Body of pancreas (tissue), 4 donors: ENCODE data around the gene HEXIM2. TPM values are rescaled to one million over a fixed set of nuclear protein-coding genes. Genes with fewer than 3 reads are reported as not detected.

Experiments used
- ATAC-seq: fragments of 150-250 bp; one replicate; pipeline ENCODE4 v1.9.1; 2016
- DNase-seq, 4 donors: peaks; one replicate each; pipeline ENCODE4 v3.0.0-alpha.2; 2019
- H3K27ac ChIP-seq, 4 donors: fragments of 200-600 bp; sonication (generic); 1 replicate in 3 of 4; 2 replicates in 1 of 4; pipeline versions ENCODE4 v1.5.1 to v1.6.1; 2016 to 2019; ENCODE audit warnings: mild to moderate bottlenecking in 1 of 4, mixed read lengths in 1 of 4, moderate library complexity in 1 of 4
- H3K27me3 ChIP-seq, 2 donors: fragments of 200-600 bp; sonication (generic); one replicate each; pipeline ENCODE4 v1.6.0; 2016; ENCODE audit warnings: mild to moderate bottlenecking in 1 of 2
- H3K36me3 ChIP-seq, 2 donors: fragments of 200-600 bp; sonication (generic); replicated peaks in 1 of 2; 2 replicates each; pipeline ENCODE4 v1.5.1; 2016; ENCODE audit warnings: low read depth in 2 of 2; ENCODE audit not compliant: insufficient read depth in 1 of 2
- H3K4me1 ChIP-seq: fragments of 200-600 bp; sonication (generic); one replicate; pipeline ENCODE4 v1.6.0; 2016
- H3K4me3 ChIP-seq, 2 donors: fragments of 200-600 bp; sonication (generic); 1 replicate in 1 of 2; 2 replicates in 1 of 2; pipeline ENCODE4 v1.5.1; 2016 to 2019
- H3K9me3 ChIP-seq, 3 donors: fragments of 200-600 bp; sonication (generic); 1 replicate in 2 of 3; 2 replicates in 1 of 3; pipeline ENCODE4 v1.5.1; 2016
- POLR2A ChIP-seq, 3 donors: fragments of 450-650 bp; IDR thresholded peaks; one replicate each; pipeline ENCODE4 v1.6.1; 2016; ENCODE audit warnings: antibody characterized with exemption in 3 of 3, mild to moderate bottlenecking in 2 of 3
- WGBS, 2 donors: methylation state at CpG; one replicate each; pipeline ENCODE4 v1.1.5; 2017; 5-methylcytosine and 5-hydroxymethylcytosine counted together
- intact Hi-C: fragments of 100-400 bp; cut with DNase I; formaldehyde crosslinking; loops from one replicate; pipeline ENCODE4 v1.15.1; 2023
- total RNA-seq, 2 donors: library from RNA; depleted of rRNA; stranded (reverse); fragments of >200 nt; gene quantifications; one replicate each; pipeline ENCODE4 v1.1.0, GENCODE V29; 2016
- TF ChIP-seq, protein P1 (sequence below), 7 experiments: fragments of 450-650 bp in 4 of 7; fragments of 200-600 bp in 3 of 7; sonication (generic) in 3 of 7; IDR thresholded peaks; one replicate each; pipeline ENCODE4 v1.5.1; 2016 to 2019; ENCODE audit warnings: antibody characterized with exemption in 7 of 7

The HEXIM2 gene
- total RNA-seq, 2 donors from 2014 or later, result 5.9 to 10.1 TPM

DNA sequence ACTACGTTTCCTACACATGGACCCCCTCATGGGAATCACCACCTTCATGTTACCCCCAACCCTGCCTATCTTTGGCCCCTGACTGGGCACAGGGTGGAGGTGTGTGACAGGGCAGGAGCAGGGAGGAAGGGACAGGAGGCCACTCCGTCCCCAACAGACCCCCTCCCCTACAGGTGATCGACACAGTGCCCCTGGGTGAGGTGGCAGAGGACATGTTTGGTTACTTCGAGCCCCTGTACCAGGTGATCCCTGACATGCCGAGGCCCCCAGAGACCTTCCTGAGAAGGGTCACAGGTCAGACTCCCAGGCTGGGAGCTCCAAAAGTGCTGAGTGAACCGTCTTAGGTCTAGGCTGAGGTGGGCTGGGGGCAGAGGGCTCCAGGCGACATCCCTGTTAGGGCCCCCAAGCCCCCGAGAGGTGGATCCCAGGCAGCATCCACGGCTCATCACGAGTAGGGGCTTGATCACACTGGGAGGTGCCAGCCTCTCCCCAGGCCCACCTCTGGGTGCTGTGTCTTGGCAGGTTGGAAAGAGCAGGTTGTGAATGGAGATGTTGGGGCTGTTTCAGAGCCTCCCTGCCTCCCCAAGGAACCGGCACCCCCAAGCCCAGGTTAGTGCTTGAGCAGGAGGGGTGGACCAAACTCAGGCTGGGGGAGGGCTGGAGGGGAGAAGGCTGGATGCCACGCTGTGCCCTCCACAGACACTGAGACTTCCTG lies 24.7 kb upstream of the HEXIM2 start:
- intact Hi-C loops, result loop anchor here (5.0 kb wide), 1 partner anchor 60 kb away; no protein-coding TSS in a partner anchor
- no peaks in the 10 kb centered on the region for H3K27me3 ChIP-seq
- H3K36me3 ChIP-seq, result no peaks in the 10 kb centered on the region
- ATAC-seq, result no peak
- no peak for DNase-seq
- peaks cover 35% of the 10 kb centered on the region for H3K4me1 ChIP-seq
- 62 to 76% methylated on average over 4 to 11 of the region's 12 CpGs for WGBS, 2 donors
- H3K9me3 ChIP-seq, result no peaks in the 10 kb centered on the region
- H3K27ac ChIP-seq, result peak overlapping the region in 1 of 4 donors; percentile 78
- TF ChIP-seq, protein P1, sequence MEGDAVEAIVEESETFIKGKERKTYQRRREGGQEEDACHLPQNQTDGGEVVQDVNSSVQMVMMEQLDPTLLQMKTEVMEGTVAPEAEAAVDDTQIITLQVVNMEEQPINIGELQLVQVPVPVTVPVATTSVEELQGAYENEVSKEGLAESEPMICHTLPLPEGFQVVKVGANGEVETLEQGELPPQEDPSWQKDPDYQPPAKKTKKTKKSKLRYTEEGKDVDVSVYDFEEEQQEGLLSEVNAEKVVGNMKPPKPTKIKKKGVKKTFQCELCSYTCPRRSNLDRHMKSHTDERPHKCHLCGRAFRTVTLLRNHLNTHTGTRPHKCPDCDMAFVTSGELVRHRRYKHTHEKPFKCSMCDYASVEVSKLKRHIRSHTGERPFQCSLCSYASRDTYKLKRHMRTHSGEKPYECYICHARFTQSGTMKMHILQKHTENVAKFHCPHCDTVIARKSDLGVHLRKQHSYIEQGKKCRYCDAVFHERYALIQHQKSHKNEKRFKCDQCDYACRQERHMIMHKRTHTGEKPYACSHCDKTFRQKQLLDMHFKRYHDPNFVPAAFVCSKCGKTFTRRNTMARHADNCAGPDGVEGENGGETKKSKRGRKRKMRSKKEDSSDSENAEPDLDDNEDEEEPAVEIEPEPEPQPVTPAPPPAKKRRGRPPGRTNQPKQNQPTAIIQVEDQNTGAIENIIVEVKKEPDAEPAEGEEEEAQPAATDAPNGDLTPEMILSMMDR (IDR thresholded peaks at IDR 0.05), result no peak
- no peak for TF ChIP-seq POLR2A (IDR thresholded peaks at IDR 0.05)
- no peak overlapping the region for H3K4me3 ChIP-seq

DNA sequence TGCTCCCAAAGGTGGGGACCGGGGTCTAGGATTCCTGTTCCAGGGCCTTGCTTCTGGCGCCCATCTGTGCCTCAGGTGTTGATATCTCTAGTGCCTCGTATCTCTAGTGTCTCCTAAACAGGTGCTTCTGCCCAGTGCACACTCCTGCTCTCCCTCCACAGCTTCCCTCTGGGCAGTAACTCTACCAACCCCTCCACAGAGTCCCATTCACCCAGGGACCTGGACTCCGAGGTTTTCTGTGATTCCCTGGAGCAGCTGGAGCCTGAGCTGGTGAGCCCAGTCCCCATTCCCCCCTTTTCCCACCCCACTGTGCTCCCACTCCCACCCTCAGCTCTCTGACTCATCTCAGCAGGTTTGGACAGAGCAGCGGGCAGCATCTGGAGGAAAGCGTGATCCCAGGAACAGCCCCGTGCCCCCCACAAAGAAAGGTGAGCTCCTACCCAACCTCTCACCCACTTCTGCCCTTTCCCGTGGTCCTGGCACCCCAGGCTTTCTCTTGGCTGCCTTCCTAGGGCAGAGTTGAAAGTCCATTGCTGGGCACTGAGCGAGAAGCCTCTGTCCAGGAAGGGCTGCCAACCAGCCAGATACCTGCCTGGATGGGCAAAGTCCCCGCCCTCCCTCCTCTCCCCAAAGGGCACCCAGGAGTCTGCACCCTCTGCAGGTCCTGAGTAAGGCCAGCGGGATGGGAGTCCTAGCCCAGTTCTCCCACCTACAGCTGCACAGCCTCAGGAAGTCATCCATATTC lies 23.9 kb upstream of the HEXIM2 start:
- Histone ChIP-seq H3K4me1 (peaks cover 33% of the 10 kb centered on the region), H3K27me3 (no peaks in the 10 kb centered on the region), H3K36me3 (no peaks in the 10 kb centered on the region), H3K4me3 (no peak overlapping the region), H3K9me3 (no peaks in the 10 kb centered on the region), H3K27ac (peak overlapping the region in 2 of 4 donors; percentile 11 to 37)
- TF ChIP-seq, protein P1 (IDR thresholded peaks at IDR 0.05), result no peak
- TF ChIP-seq POLR2A (IDR thresholded peaks at IDR 0.05), result no peak
- DNase-seq (peak in 1 of 4 donors; percentile 59), ATAC-seq (no peak)
- WGBS, 2 donors, result 48 to 71% methylated on average over 8 to 11 of the region's 11 CpGs
- intact Hi-C loops, result loop anchor here (5.0 kb wide), 1 partner anchor 60 kb away; no protein-coding TSS in a partner anchor

DNA sequence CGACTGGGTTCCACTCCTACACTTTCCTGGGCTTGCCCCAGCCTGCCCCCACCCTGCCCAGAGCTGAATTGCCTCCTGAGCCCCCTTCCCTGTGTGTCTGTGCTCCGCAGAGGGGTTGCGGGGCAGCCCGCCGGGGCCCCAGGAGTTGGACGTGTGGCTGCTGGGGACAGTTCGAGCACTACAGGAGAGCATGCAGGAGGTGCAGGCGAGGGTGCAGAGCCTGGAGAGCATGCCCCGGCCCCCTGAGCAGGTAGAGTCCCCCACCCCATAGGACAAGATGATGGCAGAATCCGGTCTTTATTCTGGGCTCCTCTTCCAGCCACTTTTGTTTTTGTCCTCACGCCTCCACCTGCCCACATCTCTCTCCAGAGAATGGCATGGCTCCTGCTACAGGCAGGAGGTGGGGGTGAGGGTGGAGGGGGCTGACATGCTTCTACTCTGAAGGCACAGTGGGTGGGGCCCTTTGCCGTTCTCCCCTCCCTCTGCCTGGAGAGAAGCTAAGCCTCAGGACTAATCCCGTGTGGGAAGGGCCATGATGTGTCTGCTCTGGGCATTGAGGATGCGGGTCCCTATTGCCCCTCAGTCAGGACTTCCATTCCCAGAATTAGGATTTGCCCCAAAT lies 22.7 kb upstream of the HEXIM2 start:
- DNase-seq (no peak), ATAC-seq (no peak)
- WGBS, 2 donors, result 83 to 92% methylated on average over 13 to 14 of the region's 14 CpGs
- Histone ChIP-seq H3K36me3 (no peaks in the 10 kb centered on the region), H3K4me1 (peaks cover 36% of the 10 kb centered on the region), H3K27me3 (no peaks in the 10 kb centered on the region), H3K27ac (no peak overlapping the region), H3K9me3 (no peaks in the 10 kb centered on the region), H3K4me3 (no peak overlapping the region)
- intact Hi-C loops, result loop anchor here (5.0 kb wide), 1 partner anchor 58 kb away; no protein-coding TSS in a partner anchor
- TF ChIP-seq, protein P1 (IDR thresholded peaks at IDR 0.05), result no peak
- TF ChIP-seq POLR2A (IDR thresholded peaks at IDR 0.05), result no peak

DNA sequence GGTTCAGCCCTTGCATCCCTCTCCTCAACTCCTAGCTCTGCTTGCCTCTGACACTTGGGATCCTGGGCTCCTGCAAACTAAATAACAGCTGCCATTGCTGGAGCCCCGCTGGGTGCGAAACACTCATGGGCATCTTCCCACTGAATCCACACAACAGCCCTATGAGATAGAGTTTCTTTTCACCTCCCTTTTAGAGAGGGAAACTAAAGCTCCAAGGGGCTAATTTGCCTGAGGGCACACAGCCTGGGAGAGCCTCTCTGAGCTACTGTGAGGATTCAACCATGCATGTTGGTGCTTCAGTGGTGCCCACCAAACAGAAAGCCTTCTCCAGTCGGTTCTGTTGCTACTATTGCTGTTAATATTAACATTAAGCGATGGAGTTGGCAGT lies 22.1 kb upstream of the HEXIM2 start:
- WGBS, 2 donors, result 82 to 96% methylated on average over 3 to 4 of the region's 4 CpGs
- ATAC-seq (no peak), DNase-seq (no peak)
- Histone ChIP-seq H3K9me3 (no peaks in the 10 kb centered on the region), H3K4me3 (no peak overlapping the region), H3K27ac (no peak overlapping the region), H3K4me1 (peaks cover 41% of the 10 kb centered on the region), H3K27me3 (no peaks in the 10 kb centered on the region), H3K36me3 (no peaks in the 10 kb centered on the region)
- intact Hi-C loops, result loop anchor here (5.0 kb wide), 1 partner anchor 58 kb away; no protein-coding TSS in a partner anchor
- TF ChIP-seq, protein P1 (IDR thresholded peaks at IDR 0.05), result no peak
- TF ChIP-seq POLR2A (IDR thresholded peaks at IDR 0.05), result no peak
